GM23338 (cell line): ENCODE data around the gene FGD3. TPM values are rescaled to one million over a fixed set of nuclear protein-coding genes. Genes with fewer than 3 reads are reported as not detected.

ENCODE experiments used
- ATAC-seq: fragments of 200-7000 bp; cut with Tn5 transposase; 3 replicates; pipeline ENCODE4 v1.9.1; 2020
- DNase-seq: peaks from one replicate; pipeline ENCODE4 v3.0.0-alpha.2; 2015; ENCODE audit warnings: low spot score
- H2AFZ ChIP-seq: fragments of 200-600 bp; sonication (generic); 2 replicates; pipeline ENCODE4 v1.8.0; 2016; ENCODE audit warnings: antibody characterized with exemption, mild to moderate bottlenecking, moderate library complexity
- H3F3A ChIP-seq: fragments of 200-600 bp; sonication (generic); replicated peaks from 2 replicates; pipeline ENCODE4 v1.8.0; 2017; ENCODE audit warnings: antibody characterized with exemption, mixed run types, low read depth
- H3K27ac ChIP-seq: fragments of 200-600 bp; sonication (generic); 2 replicates; pipeline ENCODE4 v1.6.1; 2016; ENCODE audit warnings: low read depth
- H3K27me3 ChIP-seq: fragments of 200-600 bp; sonication (generic); 2 replicates; pipeline ENCODE4 v1.8.0; 2016; ENCODE audit warnings: mild to moderate bottlenecking, mixed run types, moderate library complexity; ENCODE audit not compliant: insufficient read depth
- H3K36me3 ChIP-seq: fragments of 200-600 bp; sonication (generic); 2 replicates; pipeline ENCODE4 v1.8.0; 2016; ENCODE audit warnings: mild to moderate bottlenecking; ENCODE audit not compliant: insufficient read depth
- H3K4me1 ChIP-seq: fragments of 200-600 bp; sonication (generic); 2 replicates; pipeline ENCODE4 v1.8.0; 2016; ENCODE audit warnings: mild to moderate bottlenecking, moderate library complexity; ENCODE audit not compliant: insufficient read depth
- H3K4me2 ChIP-seq: fragments of 200-600 bp; sonication (generic); 2 replicates; pipeline ENCODE4 v1.7.1; 2017; ENCODE audit warnings: mixed run types
- H3K4me3 ChIP-seq: fragments of 200-600 bp; sonication (generic); 2 replicates; pipeline ENCODE4 v1.6.1; 2016; ENCODE audit warnings: mixed run types
- H3K79me2 ChIP-seq: fragments of 200-600 bp; sonication (generic); replicated peaks from 2 replicates; pipeline ENCODE4 v1.8.0; 2017; ENCODE audit warnings: mild to moderate bottlenecking; ENCODE audit not compliant: insufficient read depth
- H3K9me2 ChIP-seq: fragments of 200-600 bp; sonication (generic); 2 replicates; pipeline ENCODE4 v1.8.0; 2017; ENCODE audit not compliant: insufficient read depth
- H4K20me1 ChIP-seq: fragments of 200-600 bp; sonication (generic); replicated peaks from 2 replicates; pipeline ENCODE4 v1.8.0; 2017; ENCODE audit warnings: mild to moderate bottlenecking; ENCODE audit not compliant: insufficient read depth
- H3K27ac Mint-ChIP-seq: 2 replicates; pipeline ENCODE4 v1.8.0; 2020; ENCODE audit warnings: inconsistent platforms, mild to moderate bottlenecking, moderate library complexity, mixed read lengths
- H3K27me3 Mint-ChIP-seq: 3 replicates; pipeline ENCODE4 v1.8.0; 2022; ENCODE audit warnings: low read depth, mild to moderate bottlenecking, moderate library complexity, mixed read lengths, inconsistent platforms; ENCODE audit not compliant: insufficient read depth, poor library complexity
- H3K36me3 Mint-ChIP-seq: 3 replicates; pipeline ENCODE4 v1.8.0; 2021; ENCODE audit warnings: low read depth, mild to moderate bottlenecking, inconsistent platforms, moderate library complexity, mixed read lengths
- H3K4me1 Mint-ChIP-seq: 3 replicates; pipeline ENCODE4 v1.8.0; 2020; ENCODE audit warnings: mild to moderate bottlenecking, inconsistent platforms, mixed read lengths
- H3K4me3 Mint-ChIP-seq: 3 replicates; pipeline ENCODE4 v1.8.0; 2021; ENCODE audit warnings: moderate library complexity, mild to moderate bottlenecking, inconsistent platforms, mixed read lengths
- H3K9me3 Mint-ChIP-seq: 3 replicates; pipeline ENCODE4 v1.8.0; 2020; ENCODE audit warnings: moderate library complexity, mild to moderate bottlenecking, inconsistent platforms, mixed read lengths
- CREB1 ChIP-seq: fragments of 250-450 bp; sonication (Bioruptor Pico); IDR thresholded peaks from 2 replicates; pipeline ENCODE4 v1.5.0; 2020; ENCODE audit warnings: low read depth, mild to moderate bottlenecking, moderate library complexity
- NANOG ChIP-seq: IDR thresholded peaks from 2 replicates; pipeline ENCODE4 v1.6.1; 2016; ENCODE audit warnings: antibody characterized with exemption, borderline replicate concordance
- POLR2AphosphoS5 ChIP-seq: IDR thresholded peaks from 2 replicates; pipeline ENCODE4 v1.6.1; 2016; ENCODE audit warnings: antibody characterized with exemption, low read depth
- ZNF331 ChIP-seq: fragments of 250-450 bp; sonication (Bioruptor Pico); IDR thresholded peaks from 2 replicates; pipeline ENCODE4 v1.5.0; 2020; ENCODE audit warnings: low read depth, mild to moderate bottlenecking, moderate library complexity
- polyA plus RNA-seq: library from polyadenylated mRNA; unstranded; fragments of >200 nt; fragmentation: Nextera tagmentation; extraction: Ambion mirVana; gene quantifications from 2 replicates; pipeline ENCODE4 v1.2.1, GENCODE V29; 2016
- total RNA-seq: library from RNA; depleted of rRNA; stranded (reverse); fragments of >200 nt; shearing (Covaris generic); gene quantifications from 2 replicates; pipeline ENCODE4 v1.2.3, GENCODE V29; 2014

FGD3 gene
- total and polyA plus RNA-seq, 2 experiments from 2014 or later: 0.95 to 1.7 TPM

GRCh38 chr9:92969516-92970466 is 22.5 kb downstream of the FGD3 start:
- Mint-ChIP-seq H3K27ac (peak overlapping the region; percentile 90), H3K27me3 (peaks cover 16% of the 10 kb centered on the region), H3K36me3 (no peaks in the 10 kb centered on the region), H3K4me1 (peaks cover 46% of the 10 kb centered on the region), H3K4me3 (no peak overlapping the region), H3K9me3 (no peaks in the 10 kb centered on the region)
- Histone ChIP-seq H3K36me3 (no peaks in the 10 kb centered on the region), H3F3A (peaks cover 4% of the 10 kb centered on the region; the same call in 1 of the 2 replicates), H3K4me3 (no peak overlapping the region), H3K4me2 (peak overlapping the region; percentile 5), H3K4me1 (peaks cover 32% of the 10 kb centered on the region), H2AFZ (peak overlapping the region; percentile 73), H3K27me3 (no peaks in the 10 kb centered on the region), H4K20me1 (no peaks in the 10 kb centered on the region), H3K9me2 (no peaks in the 10 kb centered on the region), H3K79me2 (no peaks in the 10 kb centered on the region), H3K27ac (peak overlapping the region; percentile 91)
- TF ChIP-seq POLR2AphosphoS5 (peak; percentile 47; the same call in 1 of the 2 replicates), CREB1 (no peak)
- peak; percentile 21 for ATAC-seq
- no peak for DNase-seq

GRCh38 chr9:92970467-92970923 is 23.2 kb downstream of the FGD3 start:
- Histone ChIP-seq H3K27me3 (no peaks in the 10 kb centered on the region), H3K4me3 (no peak overlapping the region), H4K20me1 (no peaks in the 10 kb centered on the region), H3K27ac (peak overlapping the region; percentile 87), H3K4me1 (peaks cover 32% of the 10 kb centered on the region), H3F3A (peaks cover 4% of the 10 kb centered on the region; the same call in 1 of the 2 replicates), H3K4me2 (peak overlapping the region; percentile 69; the same call in 1 of the 2 replicates), H3K79me2 (no peaks in the 10 kb centered on the region), H2AFZ (no peak overlapping the region), H3K9me2 (no peaks in the 10 kb centered on the region), H3K36me3 (no peaks in the 10 kb centered on the region)
- H3K36me3 Mint-ChIP-seq: no peaks in the 10 kb centered on the region
- DNase-seq: peak; percentile 95
- H3K9me3 Mint-ChIP-seq: no peaks in the 10 kb centered on the region
- no peak overlapping the region; the same call in 2 of the 3 replicates for H3K4me3 Mint-ChIP-seq
- peaks cover 46% of the 10 kb centered on the region for H3K4me1 Mint-ChIP-seq
- peak; percentile 87 for ATAC-seq
- H3K27me3 Mint-ChIP-seq: peaks cover 13% of the 10 kb centered on the region
- H3K27ac Mint-ChIP-seq: peak overlapping the region; percentile 53
- TF ChIP-seq NANOG (no peak), POLR2AphosphoS5 (peak; percentile 41; the same call in 1 of the 2 replicates)

- Mint-ChIP-seq H3K4me1 (peaks cover 43% of the 10 kb centered on the region), H3K27ac (peak overlapping the region; percentile 53; the same call in 1 of the 2 replicates)
Observed at GRCh38 chr9:92971121-92971520, 23.8 kb downstream of the FGD3 start.

More at GRCh38 chr9:92971121-92971520, 23.8 kb downstream of the FGD3 start:
- Histone ChIP-seq H3K27me3 (no peaks in the 10 kb centered on the region), H4K20me1 (no peaks in the 10 kb centered on the region), H3K79me2 (no peaks in the 10 kb centered on the region), H3K27ac (peak overlapping the region; percentile 87), H3K9me2 (no peaks in the 10 kb centered on the region), H3K4me2 (peak overlapping the region; percentile 69), H3K4me1 (peaks cover 32% of the 10 kb centered on the region), H2AFZ (peak overlapping the region; percentile 1; the same call in 1 of the 2 replicates), H3K36me3 (no peaks in the 10 kb centered on the region), H3K4me3 (no peak overlapping the region), H3F3A (peaks cover 4% of the 10 kb centered on the region; the same call in 1 of the 2 replicates)
- Mint-ChIP-seq H3K36me3 (no peaks in the 10 kb centered on the region), H3K27me3 (peaks cover 13% of the 10 kb centered on the region), H3K4me3 (no peak overlapping the region), H3K9me3 (no peaks in the 10 kb centered on the region)
- TF ChIP-seq NANOG (no peak), ZNF331 (CRISPR knock-in tag) (no peak)
- no peak for DNase-seq
- peak; percentile 7; the same call in 2 of the 3 replicates for ATAC-seq
